Uterus (tissue), 2 donors: ENCODE measurements around the gene CD63.

Experiments used
- POLR2A ChIP-seq, 2 donors: fragments of 450-650 bp; IDR thresholded peaks; one replicate each; pipeline ENCODE4 v1.6.1; 2016; ENCODE audit warnings: antibody characterized with exemption in 2 of 2, mild to moderate bottlenecking in 1 of 2, moderate library complexity in 1 of 2
- TF ChIP-seq, protein P1 (sequence below), 4 experiments: fragments of 200-600 bp in 2 of 4; fragments of 450-650 bp in 2 of 4; sonication (generic) in 2 of 4; IDR thresholded peaks; one replicate each; pipeline ENCODE4 v1.5.1; 2016 to 2019; ENCODE audit warnings: antibody characterized with exemption in 4 of 4, mild to moderate bottlenecking in 2 of 4, moderate library complexity in 1 of 4

- TF ChIP-seq, protein P1, sequence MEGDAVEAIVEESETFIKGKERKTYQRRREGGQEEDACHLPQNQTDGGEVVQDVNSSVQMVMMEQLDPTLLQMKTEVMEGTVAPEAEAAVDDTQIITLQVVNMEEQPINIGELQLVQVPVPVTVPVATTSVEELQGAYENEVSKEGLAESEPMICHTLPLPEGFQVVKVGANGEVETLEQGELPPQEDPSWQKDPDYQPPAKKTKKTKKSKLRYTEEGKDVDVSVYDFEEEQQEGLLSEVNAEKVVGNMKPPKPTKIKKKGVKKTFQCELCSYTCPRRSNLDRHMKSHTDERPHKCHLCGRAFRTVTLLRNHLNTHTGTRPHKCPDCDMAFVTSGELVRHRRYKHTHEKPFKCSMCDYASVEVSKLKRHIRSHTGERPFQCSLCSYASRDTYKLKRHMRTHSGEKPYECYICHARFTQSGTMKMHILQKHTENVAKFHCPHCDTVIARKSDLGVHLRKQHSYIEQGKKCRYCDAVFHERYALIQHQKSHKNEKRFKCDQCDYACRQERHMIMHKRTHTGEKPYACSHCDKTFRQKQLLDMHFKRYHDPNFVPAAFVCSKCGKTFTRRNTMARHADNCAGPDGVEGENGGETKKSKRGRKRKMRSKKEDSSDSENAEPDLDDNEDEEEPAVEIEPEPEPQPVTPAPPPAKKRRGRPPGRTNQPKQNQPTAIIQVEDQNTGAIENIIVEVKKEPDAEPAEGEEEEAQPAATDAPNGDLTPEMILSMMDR (IDR thresholded peaks at IDR 0.05): no peak
- no peak for TF ChIP-seq POLR2A (IDR thresholded peaks at IDR 0.05)
Observed at GRCh38 chr12:55715169-55715764, 13.5 kb downstream of the CD63 start.
